ENCODE data around the gene ALK.

DNA sequence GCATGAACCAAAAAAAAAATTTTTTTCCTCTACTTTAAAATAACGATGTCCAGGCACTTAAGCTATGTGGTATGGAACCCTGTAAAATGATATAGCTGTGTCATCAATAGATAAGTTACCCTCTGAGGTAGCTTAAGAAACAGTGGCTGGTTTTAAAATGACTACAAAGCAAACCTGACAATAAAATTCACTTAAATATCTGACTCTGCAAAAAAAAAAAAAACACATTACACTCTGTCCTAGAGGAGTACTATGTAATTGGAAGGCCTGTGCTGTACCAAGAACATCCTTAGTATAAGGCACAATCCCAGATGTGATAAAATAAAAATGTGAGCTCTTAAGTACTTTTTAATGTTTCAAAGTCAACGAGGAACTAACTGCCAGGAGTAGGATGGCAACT lies 322.4 kb downstream of the ALK start:
- TF ChIP-seq EZH2phosphoT487 (IDR thresholded peaks at IDR 0.05; ENCODE audit: borderline replicate concordance, low read length) (no peak), EZH2 (IDR thresholded peaks at IDR 0.05; ENCODE audit: low read length, unreplicated experiment) (no peak)
- TF ChIP-seq, protein P1, sequence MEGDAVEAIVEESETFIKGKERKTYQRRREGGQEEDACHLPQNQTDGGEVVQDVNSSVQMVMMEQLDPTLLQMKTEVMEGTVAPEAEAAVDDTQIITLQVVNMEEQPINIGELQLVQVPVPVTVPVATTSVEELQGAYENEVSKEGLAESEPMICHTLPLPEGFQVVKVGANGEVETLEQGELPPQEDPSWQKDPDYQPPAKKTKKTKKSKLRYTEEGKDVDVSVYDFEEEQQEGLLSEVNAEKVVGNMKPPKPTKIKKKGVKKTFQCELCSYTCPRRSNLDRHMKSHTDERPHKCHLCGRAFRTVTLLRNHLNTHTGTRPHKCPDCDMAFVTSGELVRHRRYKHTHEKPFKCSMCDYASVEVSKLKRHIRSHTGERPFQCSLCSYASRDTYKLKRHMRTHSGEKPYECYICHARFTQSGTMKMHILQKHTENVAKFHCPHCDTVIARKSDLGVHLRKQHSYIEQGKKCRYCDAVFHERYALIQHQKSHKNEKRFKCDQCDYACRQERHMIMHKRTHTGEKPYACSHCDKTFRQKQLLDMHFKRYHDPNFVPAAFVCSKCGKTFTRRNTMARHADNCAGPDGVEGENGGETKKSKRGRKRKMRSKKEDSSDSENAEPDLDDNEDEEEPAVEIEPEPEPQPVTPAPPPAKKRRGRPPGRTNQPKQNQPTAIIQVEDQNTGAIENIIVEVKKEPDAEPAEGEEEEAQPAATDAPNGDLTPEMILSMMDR (conservative IDR thresholded peaks at IDR 0.05; ENCODE audit: low read depth, low read length): no peak
